D721Med (cell line): Measurements from ENCODE around the gene PFN3.

Experiments used
- DNase-seq: peaks from one replicate; pipeline ENCODE4 v3.0.0; 2011; ENCODE audit warnings: low spot score; ENCODE audit not compliant: insufficient read length
- FAIRE-seq: peaks from 2 replicates; lab custom pipeline; 2011; peaks lifted over from hg19 to GRCh38; lab: Jason Lieb, UNC
- CTCF ChIP-seq: IDR thresholded peaks from 2 replicates; pipeline ENCODE4 v1.5.1; 2012; ENCODE audit warnings: mild to moderate bottlenecking, control low read depth; ENCODE audit not compliant: insufficient read depth; ENCODE audit errors: missing control alignments

Gene PFN3

GRCh38 chr5:177397875-177398390 lies 2.5 kb downstream of the PFN3 start:
- no peak for FAIRE-seq
- TF ChIP-seq CTCF, result no peak
- no peak for DNase-seq

DNA sequence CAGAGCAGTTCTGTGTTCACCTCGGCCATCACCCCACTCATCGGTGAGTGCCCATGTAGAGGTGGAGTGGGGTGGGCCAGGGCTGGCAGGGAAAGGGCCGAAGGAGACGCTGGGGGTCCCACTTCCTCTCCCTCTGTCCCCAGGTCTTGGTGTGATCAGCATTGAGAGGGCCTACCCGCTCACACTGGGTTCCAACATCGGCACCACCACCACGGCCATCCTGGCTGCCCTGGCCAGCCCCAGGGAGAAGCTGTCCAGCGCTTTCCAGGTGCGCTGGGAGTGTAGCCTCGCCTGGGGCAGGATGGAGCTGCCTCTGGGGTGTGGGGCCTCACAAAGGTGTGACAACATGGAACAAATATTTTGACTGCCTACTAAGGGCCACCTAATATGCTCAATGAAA lies 3.7 kb downstream of the PFN3 start:
- FAIRE-seq (no peak), DNase-seq (no peak)
- TF ChIP-seq CTCF, result no peak

- no peak for FAIRE-seq
Observed at GRCh38 chr5:177396078-177396477, 4.4 kb downstream of the PFN3 start.

GRCh38 chr5:177393990-177394389 lies 6.5 kb downstream of the PFN3 start:
- DNase-seq, result no peak
- TF ChIP-seq CTCF, result no peak
- no peak for FAIRE-seq

More at GRCh38 chr5:177396078-177396477, 4.4 kb downstream of the PFN3 start:
- no peak for TF ChIP-seq CTCF
- DNase-seq, result no peak

DNA sequence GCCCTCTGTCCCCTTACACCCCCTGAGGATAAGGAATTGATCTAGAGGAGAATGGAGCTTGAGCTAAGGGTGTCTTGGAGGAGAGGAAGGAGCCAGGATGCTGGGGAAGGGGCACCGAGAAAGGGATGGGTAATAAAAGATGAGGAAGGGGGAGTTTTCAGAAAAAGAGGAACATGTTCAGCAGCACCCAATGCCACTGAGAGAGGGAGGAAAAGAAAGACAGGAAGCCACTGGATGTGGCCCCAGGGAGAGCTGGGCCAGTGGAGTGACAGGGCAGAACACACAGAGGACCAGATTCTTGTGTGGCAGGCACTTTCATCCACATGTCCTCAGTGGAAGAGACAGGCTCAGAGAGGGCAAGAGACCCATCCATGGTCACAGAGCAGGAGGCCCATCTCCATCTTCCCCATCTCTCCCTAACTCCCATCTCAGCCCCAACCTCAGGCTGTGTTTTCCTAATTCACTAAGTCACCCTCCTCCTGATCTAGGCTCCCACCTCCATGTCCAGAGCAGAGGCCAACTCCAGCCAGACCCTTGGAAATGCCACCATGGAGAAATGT lies 7.2 kb downstream of the PFN3 start:
- no peak for FAIRE-seq
- TF ChIP-seq CTCF, result no peak
- no peak for DNase-seq

GRCh38 chr5:177392765-177393164 lies 7.7 kb downstream of the PFN3 start:
- FAIRE-seq, result no peak
- DNase-seq, result no peak
- no peak for TF ChIP-seq CTCF
